ENCODE measurements around the gene GDA. TPM values are rescaled to one million over a fixed set of nuclear protein-coding genes. Genes with fewer than 3 reads are reported as not detected.

Gene GDA
- total and polyA plus RNA-seq, 2 donors = 0.76 to 3.9 TPM

DNA sequence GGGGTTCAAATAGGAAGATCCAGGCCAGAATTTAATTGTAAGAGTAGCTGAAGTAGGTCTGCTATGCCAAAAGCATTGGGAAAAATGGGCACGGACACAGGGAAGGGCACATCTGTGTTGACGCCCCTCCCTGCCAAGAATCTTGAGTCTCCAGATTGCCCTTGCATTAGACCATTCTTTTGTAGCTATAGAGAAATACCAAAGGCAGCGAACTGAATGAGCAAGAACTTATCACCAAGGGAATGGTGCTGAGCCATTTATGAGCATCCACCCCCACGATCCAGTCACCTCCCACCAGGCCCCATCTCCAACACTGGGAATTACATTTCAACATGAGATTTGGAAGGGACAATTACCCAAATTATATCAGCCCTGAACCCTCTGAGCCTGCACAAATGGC is 18.0 kb upstream of the GDA start:
- no peak for DNase-seq (ENCODE audit: low read depth in 6 of 9, low spot score in 9 of 9)
- H3K4me1 ChIP-seq (ENCODE audit: control insufficient read depth in 2 of 2, insufficient read depth in 2 of 2, low read length in 2 of 2) = no peaks in the 10 kb centered on the region
- H3K27ac ChIP-seq (ENCODE audit: low read depth in 1 of 2, low read length in 1 of 2) = no peak overlapping the region
- H3K4me3 ChIP-seq (ENCODE audit: low read length in 2 of 2) = no peak overlapping the region
- H3K9me3 ChIP-seq (ENCODE audit: control insufficient read depth in 2 of 2, insufficient read depth in 1 of 2, low read length in 1 of 2) = no peaks in the 10 kb centered on the region
- no peaks in the 10 kb centered on the region for H3K36me3 ChIP-seq (ENCODE audit: control insufficient read depth in 2 of 2, insufficient read depth in 2 of 2, low read length in 1 of 2)
- H3K27me3 ChIP-seq (ENCODE audit: control insufficient read depth in 2 of 2, insufficient read depth in 1 of 2, low read length in 1 of 2) = no peaks in the 10 kb centered on the region
- WGBS = 96% methylated on average over 4 of the region's 4 CpGs

GRCh38 chr9:72132052-72132451 is 17.2 kb upstream of the GDA start:
- Histone ChIP-seq H3K4me3 (ENCODE audit: low read length in 2 of 2) (no peak overlapping the region), H3K9me3 (ENCODE audit: control insufficient read depth in 2 of 2, insufficient read depth in 1 of 2, low read length in 1 of 2) (no peaks in the 10 kb centered on the region), H3K4me1 (ENCODE audit: control insufficient read depth in 2 of 2, insufficient read depth in 2 of 2, low read length in 2 of 2) (no peaks in the 10 kb centered on the region), H3K36me3 (ENCODE audit: control insufficient read depth in 2 of 2, insufficient read depth in 2 of 2, low read length in 1 of 2) (no peaks in the 10 kb centered on the region), H3K27ac (ENCODE audit: low read depth in 1 of 2, low read length in 1 of 2) (no peak overlapping the region), H3K27me3 (ENCODE audit: control insufficient read depth in 2 of 2, insufficient read depth in 1 of 2, low read length in 1 of 2) (no peaks in the 10 kb centered on the region)
- WGBS = 94% methylated on average over 1 of the region's 1 CpG
- no peak for DNase-seq (ENCODE audit: low read depth in 6 of 9, low spot score in 9 of 9)

GRCh38 chr9:72133365-72134035 is 15.7 kb upstream of the GDA start:
- Histone ChIP-seq H3K4me3 (ENCODE audit: low read length in 2 of 2) (no peak overlapping the region), H3K27ac (ENCODE audit: low read depth in 1 of 2, low read length in 1 of 2) (no peak overlapping the region), H3K4me1 (ENCODE audit: control insufficient read depth in 2 of 2, insufficient read depth in 2 of 2, low read length in 2 of 2) (no peaks in the 10 kb centered on the region), H3K9me3 (ENCODE audit: control insufficient read depth in 2 of 2, insufficient read depth in 1 of 2, low read length in 1 of 2) (no peaks in the 10 kb centered on the region), H3K27me3 (ENCODE audit: control insufficient read depth in 2 of 2, insufficient read depth in 1 of 2, low read length in 1 of 2) (no peaks in the 10 kb centered on the region), H3K36me3 (ENCODE audit: control insufficient read depth in 2 of 2, insufficient read depth in 2 of 2, low read length in 1 of 2) (no peaks in the 10 kb centered on the region)
- WGBS = 92% methylated on average over 3 of the region's 3 CpGs
- DNase-seq (ENCODE audit: low read depth in 6 of 9, low spot score in 9 of 9) = no peak

GRCh38 chr9:72134801-72135200 is 14.4 kb upstream of the GDA start:
- H3K27me3 ChIP-seq (ENCODE audit: control insufficient read depth in 2 of 2, insufficient read depth in 1 of 2, low read length in 1 of 2) = no peaks in the 10 kb centered on the region
- no peaks in the 10 kb centered on the region for H3K9me3 ChIP-seq (ENCODE audit: control insufficient read depth in 2 of 2, insufficient read depth in 1 of 2, low read length in 1 of 2)
- no peak overlapping the region for H3K4me3 ChIP-seq (ENCODE audit: low read length in 2 of 2)
- H3K27ac ChIP-seq (ENCODE audit: low read depth in 1 of 2, low read length in 1 of 2) = no peak overlapping the region
- no peaks in the 10 kb centered on the region for H3K4me1 ChIP-seq (ENCODE audit: control insufficient read depth in 2 of 2, insufficient read depth in 2 of 2, low read length in 2 of 2)
- no peaks in the 10 kb centered on the region for H3K36me3 ChIP-seq (ENCODE audit: control insufficient read depth in 2 of 2, insufficient read depth in 2 of 2, low read length in 1 of 2)
- 98% methylated on average over 1 of the region's 1 CpG for WGBS
- no peak for DNase-seq (ENCODE audit: low read depth in 6 of 9, low spot score in 9 of 9)

DNA sequence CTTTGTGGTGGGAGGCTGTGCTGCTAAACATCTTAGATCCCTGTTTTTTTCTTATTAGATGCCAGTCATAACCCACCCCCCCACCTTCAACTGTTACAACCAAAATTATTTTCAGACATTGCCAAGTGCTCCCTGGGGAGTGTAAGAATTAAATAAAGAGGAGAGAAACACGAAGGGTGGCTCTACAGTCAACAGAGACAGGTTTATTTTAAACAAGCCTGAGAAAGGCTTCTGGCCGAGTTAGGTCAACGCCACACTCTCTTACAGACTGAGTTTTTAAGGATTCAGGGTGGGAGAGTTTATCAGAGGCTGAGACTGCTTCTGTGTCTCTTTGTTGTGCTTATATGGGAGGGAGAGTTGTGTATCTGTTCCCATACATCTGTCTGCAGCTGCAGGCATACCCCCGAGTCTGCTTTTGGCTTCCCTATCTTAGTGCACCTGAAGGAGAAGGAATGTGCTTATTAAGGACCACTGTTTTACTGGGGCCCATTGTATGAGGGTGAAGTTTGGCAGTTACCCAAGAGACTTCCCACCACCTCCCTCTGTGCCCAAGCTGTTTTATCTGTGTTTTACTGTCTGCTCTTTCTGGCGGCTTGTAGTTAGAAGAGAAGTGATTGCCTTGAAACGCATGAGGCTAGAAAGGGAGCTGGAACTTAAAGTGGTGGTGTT is 11.4 kb upstream of the GDA start:
- 95% methylated on average over 6 of the region's 6 CpGs for WGBS
- DNase-seq (ENCODE audit: low read depth in 6 of 9, low spot score in 9 of 9) = no peak
- no peak overlapping the region for H3K4me3 ChIP-seq (ENCODE audit: low read length in 2 of 2)
- no peaks in the 10 kb centered on the region for H3K4me1 ChIP-seq (ENCODE audit: control insufficient read depth in 2 of 2, insufficient read depth in 2 of 2, low read length in 2 of 2)
- no peaks in the 10 kb centered on the region for H3K9me3 ChIP-seq (ENCODE audit: control insufficient read depth in 2 of 2, insufficient read depth in 1 of 2, low read length in 1 of 2)
- H3K27me3 ChIP-seq (ENCODE audit: control insufficient read depth in 2 of 2, insufficient read depth in 1 of 2, low read length in 1 of 2) = no peaks in the 10 kb centered on the region
- no peak overlapping the region for H3K27ac ChIP-seq (ENCODE audit: low read depth in 1 of 2, low read length in 1 of 2)
- no peaks in the 10 kb centered on the region for H3K36me3 ChIP-seq (ENCODE audit: control insufficient read depth in 2 of 2, insufficient read depth in 2 of 2, low read length in 1 of 2)

DNA sequence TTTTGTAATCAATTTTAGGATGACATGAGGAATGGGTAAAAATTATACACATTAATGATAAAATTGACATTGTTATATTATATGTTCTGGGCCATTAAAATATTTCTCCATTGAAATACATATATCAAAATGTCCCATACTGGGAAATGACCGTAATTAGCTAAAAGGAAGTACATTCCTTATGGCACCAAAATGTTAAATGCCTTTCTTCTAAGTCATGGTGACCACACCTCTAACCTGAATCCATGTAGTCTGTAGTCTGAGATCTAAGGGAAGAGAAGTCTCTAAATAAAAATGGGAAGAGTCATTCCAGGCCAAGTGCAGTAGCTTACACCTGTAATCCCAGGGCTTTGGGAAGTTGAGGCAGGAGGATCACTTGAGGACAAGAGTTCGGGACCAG is 10.0 kb upstream of the GDA start:
- no peak overlapping the region for H3K27ac ChIP-seq (ENCODE audit: low read depth in 1 of 2, low read length in 1 of 2)
- H3K9me3 ChIP-seq (ENCODE audit: control insufficient read depth in 2 of 2, insufficient read depth in 1 of 2, low read length in 1 of 2) = no peaks in the 10 kb centered on the region
- no peaks in the 10 kb centered on the region for H3K27me3 ChIP-seq (ENCODE audit: control insufficient read depth in 2 of 2, insufficient read depth in 1 of 2, low read length in 1 of 2)
- no peaks in the 10 kb centered on the region for H3K36me3 ChIP-seq (ENCODE audit: control insufficient read depth in 2 of 2, insufficient read depth in 2 of 2, low read length in 1 of 2)
- no peaks in the 10 kb centered on the region for H3K4me1 ChIP-seq (ENCODE audit: control insufficient read depth in 2 of 2, insufficient read depth in 2 of 2, low read length in 2 of 2)
- H3K4me3 ChIP-seq (ENCODE audit: low read length in 2 of 2) = no peak overlapping the region
- WGBS = 95% methylated on average over 2 of the region's 2 CpGs
- no peak for DNase-seq (ENCODE audit: low read depth in 6 of 9, low spot score in 9 of 9)

- Histone ChIP-seq H3K9me3 (ENCODE audit: control insufficient read depth in 2 of 2, insufficient read depth in 1 of 2, low read length in 1 of 2) (no peaks in the 10 kb centered on the region), H3K27me3 (ENCODE audit: control insufficient read depth in 2 of 2, insufficient read depth in 1 of 2, low read length in 1 of 2) (no peaks in the 10 kb centered on the region), H3K36me3 (ENCODE audit: control insufficient read depth in 2 of 2, insufficient read depth in 2 of 2, low read length in 1 of 2) (no peaks in the 10 kb centered on the region), H3K4me3 (ENCODE audit: low read length in 2 of 2) (no peak overlapping the region), H3K4me1 (ENCODE audit: control insufficient read depth in 2 of 2, insufficient read depth in 2 of 2, low read length in 2 of 2) (no peaks in the 10 kb centered on the region), H3K27ac (ENCODE audit: low read depth in 1 of 2, low read length in 1 of 2) (no peak overlapping the region)
- DNase-seq (ENCODE audit: low read depth in 6 of 9, low spot score in 9 of 9) = no peak
- 90% methylated on average over 4 of the region's 4 CpGs for WGBS
These were observed 8.7 kb upstream of the GDA start for GRCh38 chr9:72140586-72140985.

- Histone ChIP-seq H3K4me3 (ENCODE audit: low read length in 2 of 2) (no peak overlapping the region), H3K36me3 (ENCODE audit: control insufficient read depth in 2 of 2, insufficient read depth in 2 of 2, low read length in 1 of 2) (no peaks in the 10 kb centered on the region), H3K9me3 (ENCODE audit: control insufficient read depth in 2 of 2, insufficient read depth in 1 of 2, low read length in 1 of 2) (no peaks in the 10 kb centered on the region), H3K4me1 (ENCODE audit: control insufficient read depth in 2 of 2, insufficient read depth in 2 of 2, low read length in 2 of 2) (no peaks in the 10 kb centered on the region), H3K27ac (ENCODE audit: low read depth in 1 of 2, low read length in 1 of 2) (no peak overlapping the region), H3K27me3 (ENCODE audit: control insufficient read depth in 2 of 2, insufficient read depth in 1 of 2, low read length in 1 of 2) (no peaks in the 10 kb centered on the region)
- WGBS = 93% methylated on average over 3 of the region's 3 CpGs
- no peak for DNase-seq (ENCODE audit: low read depth in 6 of 9, low spot score in 9 of 9)
These were observed 7.8 kb upstream of the GDA start for GRCh38 chr9:72141484-72141883.

DNA sequence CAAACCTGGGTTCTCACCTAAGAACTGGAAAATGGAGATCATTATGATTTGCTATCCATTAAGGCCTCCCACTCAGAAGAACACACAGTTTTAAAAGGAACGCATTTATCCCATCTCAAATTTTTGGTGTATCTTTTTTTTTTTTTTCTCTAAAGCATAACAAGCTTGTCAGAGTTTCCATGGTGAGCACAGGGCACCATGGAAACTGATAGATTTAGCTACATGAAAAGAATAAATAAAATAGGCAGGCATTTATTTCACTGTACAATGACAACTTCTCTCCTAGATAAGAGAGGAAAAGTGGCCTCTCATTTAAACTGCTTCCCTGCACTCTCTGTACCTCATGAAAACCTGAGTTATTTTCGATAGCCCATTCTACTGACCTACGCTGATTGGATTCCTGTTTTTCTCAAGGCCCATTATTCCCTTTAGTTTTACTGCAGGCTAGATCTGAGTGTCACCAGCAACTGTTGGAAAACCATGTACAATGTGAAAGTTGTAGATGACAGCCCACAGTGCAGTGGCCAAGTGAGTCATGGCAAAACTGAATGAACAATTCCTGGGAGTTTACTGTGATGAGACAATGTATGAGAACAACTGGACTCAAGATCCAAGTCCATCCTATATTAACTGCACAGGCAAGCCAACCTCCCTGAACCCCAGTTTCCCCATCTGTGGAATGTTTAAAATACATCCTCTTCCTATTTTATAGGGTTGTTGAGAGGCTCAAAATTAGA is 4.3 kb upstream of the GDA start:
- H3K4me3 ChIP-seq (ENCODE audit: low read length in 2 of 2) = no peak overlapping the region
- H3K27me3 ChIP-seq (ENCODE audit: control insufficient read depth in 2 of 2, insufficient read depth in 1 of 2, low read length in 1 of 2) = peaks cover 17 to 20% of the 10 kb centered on the region in 2 donors
- no peaks in the 10 kb centered on the region for H3K4me1 ChIP-seq (ENCODE audit: control insufficient read depth in 2 of 2, insufficient read depth in 2 of 2, low read length in 2 of 2)
- no peak for DNase-seq (ENCODE audit: low read depth in 6 of 9, low spot score in 9 of 9)
- no peaks in the 10 kb centered on the region for H3K9me3 ChIP-seq (ENCODE audit: control insufficient read depth in 2 of 2, insufficient read depth in 1 of 2, low read length in 1 of 2)
- H3K36me3 ChIP-seq (ENCODE audit: control insufficient read depth in 2 of 2, insufficient read depth in 2 of 2, low read length in 1 of 2) = no peaks in the 10 kb centered on the region
- no peak overlapping the region for H3K27ac ChIP-seq (ENCODE audit: low read depth in 1 of 2, low read length in 1 of 2)
- WGBS = 94% methylated on average over 3 of the region's 3 CpGs
